Measurements from ENCODE around the gene SNAP47.
A peak's percentile ranks its signal among the peaks of the same experiment; 100 is the strongest.

Gene SNAP47

DNA sequence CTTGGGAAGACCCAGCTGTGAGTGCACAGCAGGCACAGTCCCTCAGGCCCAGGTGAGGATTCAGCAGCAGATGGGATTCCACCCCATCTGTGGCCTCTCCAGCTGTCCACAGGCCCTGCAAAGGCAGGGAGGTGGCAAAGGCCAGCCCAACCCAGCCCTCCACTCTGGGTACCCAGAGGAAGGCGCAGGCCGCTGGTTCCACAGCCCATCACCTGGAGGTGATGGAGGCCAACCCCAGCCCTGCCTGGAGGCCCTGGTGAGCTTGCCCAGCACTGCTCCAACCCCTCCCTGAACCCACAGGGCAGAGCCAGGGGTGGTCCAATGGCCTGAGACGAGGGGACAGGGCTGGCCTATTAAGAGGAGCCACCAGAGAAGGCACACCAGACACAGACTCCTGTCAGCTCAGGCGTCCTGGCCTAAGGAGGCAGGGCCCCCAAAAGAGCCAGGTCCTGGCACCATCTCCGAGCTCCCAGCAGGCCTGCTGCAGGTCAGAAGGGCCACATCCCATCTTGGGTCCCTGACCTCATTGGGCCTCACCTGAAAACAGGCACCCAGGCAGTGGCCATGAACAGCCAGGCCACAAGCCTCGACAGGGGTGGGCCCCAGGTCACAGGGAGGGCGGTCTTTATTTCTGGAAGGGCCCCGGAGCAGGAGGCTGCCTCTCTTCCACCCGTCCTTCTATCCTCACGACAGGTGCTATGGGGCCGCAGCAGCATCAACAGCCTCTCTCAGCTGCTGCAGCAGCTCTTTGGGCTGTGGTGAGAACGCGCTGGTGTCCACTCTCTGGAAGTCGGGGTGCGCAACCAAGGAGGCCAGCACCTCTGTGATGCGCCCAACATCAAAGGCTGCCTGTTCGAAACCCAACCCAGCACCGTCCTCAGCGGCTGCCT is 3.3 kb upstream of the SNAP47 start:
- no peak for DNase-seq (ENCODE audit: low spot score)

DNA sequence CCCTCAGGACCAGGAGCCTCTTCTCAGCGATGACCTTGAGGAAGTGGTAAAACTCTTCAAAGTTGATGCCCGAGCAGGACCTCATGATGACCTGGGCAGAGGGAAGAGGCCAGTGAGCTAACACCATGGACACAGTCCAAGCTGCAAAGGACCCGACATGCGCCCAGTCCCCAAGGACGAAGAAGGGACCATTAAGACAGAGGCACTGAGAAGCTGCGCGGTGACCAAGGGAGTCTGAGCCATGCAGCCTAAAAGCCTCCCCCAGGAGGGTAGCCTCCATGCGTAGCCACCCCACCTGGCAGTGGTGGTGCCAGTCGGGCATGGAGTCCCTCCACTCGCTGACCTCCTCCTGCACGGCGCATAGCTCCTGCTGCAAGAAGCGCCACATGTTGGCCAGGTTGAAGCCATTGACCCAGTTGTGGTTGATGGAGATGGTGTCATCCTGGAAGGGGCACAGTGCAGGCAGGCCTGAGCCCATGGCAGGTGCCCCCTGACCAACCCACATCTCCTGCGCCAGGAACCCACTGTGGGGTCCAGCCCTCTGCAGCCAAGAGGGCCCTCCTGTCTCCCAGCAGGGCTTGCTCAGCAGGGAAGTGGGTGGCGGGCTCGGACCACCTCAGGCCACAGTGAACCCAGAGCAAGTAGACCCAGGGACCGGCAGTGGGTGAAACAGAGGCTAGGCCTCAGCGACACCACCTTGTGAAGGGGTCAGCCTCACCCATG is 2.5 kb upstream of the SNAP47 start:
- DNase-seq (ENCODE audit: low spot score), result no peak

DNA sequence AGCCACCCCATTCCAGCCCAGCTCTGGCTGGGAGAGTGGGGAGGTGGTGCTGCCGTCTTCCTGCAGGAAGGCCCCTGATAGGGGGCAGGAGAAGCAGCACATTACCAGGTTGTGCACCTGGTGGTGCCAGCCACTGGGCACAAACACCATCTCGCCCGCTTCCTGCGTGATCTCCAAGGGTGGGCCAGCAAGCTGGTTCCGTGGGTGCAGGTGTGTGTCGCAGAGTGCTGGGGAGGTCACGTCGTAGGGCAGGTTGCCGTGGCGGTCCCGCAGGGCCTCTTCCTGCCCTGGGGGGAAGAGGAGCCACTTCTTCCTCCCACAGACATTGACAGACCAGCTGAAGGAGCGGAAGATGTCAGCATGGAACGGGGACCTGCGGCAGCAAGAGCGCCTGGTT is 1.9 kb upstream of the SNAP47 start:
- DNase-seq (ENCODE audit: low spot score), result no peak

DNA sequence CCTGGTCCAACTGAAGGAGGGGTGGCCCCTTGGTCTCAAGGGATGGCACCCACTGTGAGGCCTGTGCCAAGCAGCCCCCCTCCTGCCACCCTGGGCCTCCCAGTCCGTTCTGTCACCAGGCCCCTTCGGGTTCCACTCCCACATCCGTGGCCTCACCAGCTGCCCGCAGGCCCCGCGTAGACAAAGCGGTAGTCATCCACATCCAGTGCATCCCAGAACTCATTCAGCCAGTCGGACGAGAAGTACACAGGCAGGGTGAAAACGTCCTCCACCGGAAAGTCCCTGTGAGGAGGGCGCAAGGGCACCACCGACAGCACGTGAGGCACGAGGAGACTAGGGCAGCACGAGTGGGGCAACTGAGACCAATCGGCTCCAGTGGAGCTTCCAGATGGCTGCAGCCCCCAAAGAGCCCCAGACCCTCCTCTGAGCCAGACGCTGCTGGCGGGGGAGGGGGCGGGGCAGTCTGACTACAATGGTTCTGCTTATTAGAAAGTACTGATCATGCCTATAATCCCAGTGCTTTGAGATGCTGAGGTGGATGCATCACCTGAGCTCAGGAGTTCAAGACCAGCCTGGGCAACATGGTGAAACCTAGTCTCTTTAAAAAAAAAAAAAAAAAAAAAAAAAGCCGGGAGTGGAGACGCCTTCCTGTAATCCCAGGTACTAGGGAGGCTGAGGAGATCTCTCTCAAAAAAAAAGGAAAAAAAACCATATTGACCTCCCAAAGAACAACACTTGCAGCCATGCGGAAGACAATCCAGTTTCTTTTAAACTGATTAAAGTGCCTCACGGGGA is 1.3 kb upstream of the SNAP47 start:
- no peak for DNase-seq (ENCODE audit: low spot score)

DNA sequence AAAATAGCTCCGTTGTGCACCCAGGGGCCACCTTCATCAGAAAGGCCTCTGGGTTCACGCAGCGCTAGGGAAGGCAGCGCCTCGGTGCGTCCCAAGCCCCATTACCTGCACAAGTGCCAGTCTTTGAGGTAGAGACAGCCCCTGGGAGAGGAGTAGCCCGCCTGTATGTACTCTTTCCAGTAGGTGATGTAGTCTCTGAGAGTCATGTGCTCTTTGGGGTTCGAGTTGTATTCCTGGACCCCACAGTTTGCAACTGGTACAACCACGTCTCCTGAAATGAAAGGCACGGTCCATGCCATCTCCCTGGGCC is 734 bp upstream of the SNAP47 start:
- DNase-seq (ENCODE audit: low spot score), result no peak

DNA sequence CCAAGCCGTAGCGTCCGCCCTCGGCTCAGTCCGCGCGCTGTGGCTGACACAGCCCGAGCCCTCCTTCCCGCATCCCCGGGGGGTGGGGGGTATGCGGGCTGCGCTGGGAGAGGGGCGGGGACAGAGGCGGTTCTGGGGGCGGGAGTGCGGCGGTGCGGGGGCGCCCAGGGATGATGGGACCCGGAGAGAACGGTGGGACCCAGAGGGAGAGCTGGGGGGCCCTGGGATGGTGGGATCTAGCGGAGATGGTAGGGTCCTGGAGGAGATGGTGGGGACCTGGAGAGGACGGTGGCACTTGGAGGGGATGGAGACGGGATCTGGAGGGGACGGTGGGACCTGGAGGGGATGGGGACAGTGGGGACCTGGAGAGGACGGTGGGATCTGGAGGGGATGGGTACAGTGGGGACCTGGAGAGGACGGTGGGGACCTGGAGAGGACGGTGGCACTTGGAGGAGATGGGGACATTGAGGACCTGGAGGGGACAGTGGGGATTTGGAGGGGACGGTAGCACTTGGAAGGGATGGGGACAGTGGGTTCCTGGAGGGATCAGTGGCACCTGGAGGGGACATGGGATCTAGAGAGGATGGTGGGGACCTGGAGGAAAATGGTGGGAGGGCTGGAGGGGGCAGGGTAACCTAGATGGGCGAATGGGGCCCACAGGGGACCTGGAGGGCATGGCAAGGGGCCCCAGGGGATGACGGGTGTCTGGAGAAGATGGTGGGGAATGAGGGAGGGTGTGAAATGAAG is 477 bp downstream of the SNAP47 start:
- DNase-seq (ENCODE audit: low spot score), result no peak

DNA sequence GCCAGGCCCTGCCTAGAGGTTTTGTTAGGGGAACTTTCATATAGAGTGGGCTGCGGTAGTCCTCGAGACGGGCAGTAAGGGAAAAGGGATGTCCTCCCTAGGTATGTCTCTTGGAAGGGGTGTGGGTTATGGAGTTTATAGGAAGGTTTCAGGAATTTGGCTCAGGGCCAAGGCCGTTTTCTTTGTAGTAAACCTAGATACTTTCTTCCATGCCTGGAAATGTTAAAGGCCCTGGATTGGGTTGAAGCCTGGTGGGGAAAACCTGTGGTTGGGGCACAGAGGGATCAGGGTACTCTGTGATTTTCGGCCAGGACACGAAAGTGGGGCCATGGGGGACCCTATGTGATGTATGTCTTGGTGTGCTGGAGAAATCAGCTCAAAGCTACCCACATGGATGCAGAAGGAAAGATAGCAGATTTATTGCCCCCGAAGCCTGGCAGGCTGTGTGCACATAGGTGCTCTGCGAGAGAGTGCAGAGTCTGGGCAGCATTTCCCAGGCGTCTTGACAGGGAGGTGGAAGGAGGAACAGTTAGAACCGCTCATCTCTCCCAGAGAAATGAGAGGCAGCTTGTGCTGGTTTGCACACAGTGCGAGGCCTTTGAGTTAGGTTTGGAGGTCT is 1.7 kb downstream of the SNAP47 start:
- DNase-seq (ENCODE audit: low spot score), result no peak

DNA sequence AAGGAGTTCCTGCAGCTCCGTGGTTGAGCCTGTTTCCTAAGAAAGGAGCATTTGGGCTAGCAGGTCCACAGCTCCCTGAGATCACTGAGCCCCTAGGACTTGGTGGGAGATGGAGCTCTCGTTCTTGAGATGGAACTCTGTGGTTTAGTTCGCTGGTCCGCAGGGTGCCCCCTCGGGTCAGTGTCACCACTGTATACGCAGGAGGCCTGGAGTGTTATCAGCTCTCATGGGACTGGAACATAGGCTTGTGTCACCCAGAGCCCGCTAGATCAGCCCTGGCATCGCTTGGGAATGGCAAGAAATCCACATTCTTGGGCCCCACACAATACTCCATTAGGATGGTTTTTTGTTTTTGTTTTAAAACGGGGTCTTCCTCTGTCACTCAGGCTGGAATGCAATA is 3.6 kb downstream of the SNAP47 start:
- DNase-seq (ENCODE audit: low spot score), result no peak

DNA sequence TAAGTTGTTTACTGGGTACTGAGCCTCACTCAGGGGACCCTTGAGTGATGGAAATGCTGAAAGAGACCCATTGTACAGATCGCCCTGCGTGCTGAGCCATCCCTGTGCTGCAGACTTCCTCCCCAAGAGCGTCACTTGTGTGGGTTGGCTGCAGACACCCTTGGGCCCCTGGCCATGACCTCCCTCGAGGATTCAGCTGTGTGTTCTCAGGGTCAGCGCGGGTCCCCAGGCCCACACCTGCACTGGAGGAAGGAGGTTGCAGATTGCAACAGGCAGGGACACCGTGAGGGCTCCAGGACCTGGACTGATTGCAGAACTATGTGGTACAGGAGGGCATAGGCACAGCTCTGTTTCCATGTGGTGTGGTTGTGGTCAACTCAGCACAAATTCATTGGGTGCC is 4.4 kb downstream of the SNAP47 start:
- no peak for DNase-seq (ENCODE audit: low spot score)

DNA sequence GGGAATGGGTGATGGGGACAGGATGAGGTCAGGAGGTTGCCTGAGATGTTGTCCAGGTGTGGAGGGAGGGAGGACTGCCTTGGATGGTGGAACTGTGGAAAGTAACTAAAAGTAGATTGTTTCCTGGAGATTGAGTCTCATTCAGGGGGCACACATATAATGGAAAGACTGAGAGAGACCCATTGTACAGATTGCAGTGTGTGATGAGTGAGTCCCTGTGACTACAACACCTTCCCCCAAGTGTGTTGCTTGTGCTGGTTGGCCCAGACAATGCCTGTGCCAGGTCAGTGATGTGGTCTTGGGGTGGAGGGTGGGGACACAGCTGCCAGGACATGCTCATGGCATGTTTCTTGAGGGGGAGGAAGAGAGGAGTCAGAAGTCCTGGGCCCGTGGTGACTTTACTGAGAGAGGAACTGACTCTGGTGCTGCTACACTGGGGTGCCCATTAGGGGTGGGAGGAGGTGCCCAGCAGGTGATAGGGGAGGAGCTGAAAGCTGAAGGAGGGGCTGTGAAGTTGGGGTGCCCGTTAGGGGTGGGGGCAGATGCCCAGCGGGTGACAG is 5.2 kb downstream of the SNAP47 start:
- DNase-seq (ENCODE audit: low spot score), result no peak

DNA sequence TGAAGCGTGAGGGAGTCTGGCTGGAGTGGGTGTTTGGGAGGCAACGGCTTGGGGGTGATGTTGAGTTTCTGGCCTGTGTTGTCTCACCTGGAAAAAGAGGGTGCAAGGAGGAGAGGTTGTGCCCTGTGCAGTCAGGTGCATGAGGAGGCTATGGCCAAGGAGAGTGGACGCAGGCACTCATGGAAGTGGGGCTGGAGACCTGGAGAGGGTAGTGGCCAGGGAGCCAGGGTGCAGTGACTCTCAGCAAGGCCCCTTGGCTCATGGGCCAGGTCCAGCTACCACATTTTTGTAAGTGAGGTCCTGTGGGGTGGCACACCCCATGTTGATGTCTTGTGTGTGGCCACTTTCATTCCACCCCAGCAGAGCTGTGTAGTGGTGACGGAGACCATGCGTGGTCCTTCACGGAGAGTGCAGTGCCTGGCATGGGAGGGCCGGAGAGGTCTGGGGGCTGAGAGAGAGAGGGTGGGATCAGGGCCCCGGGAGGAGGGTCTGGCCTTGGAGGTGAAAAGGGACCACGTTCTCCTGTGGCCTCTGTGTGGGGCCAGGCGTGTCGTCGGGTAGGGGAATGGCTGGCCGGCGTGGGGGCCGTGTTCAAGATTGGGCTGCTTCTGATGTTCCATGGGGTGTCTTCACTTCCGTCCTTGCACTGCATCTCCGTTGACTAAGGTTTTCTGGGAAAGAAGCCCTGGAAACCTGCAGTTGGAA is 6.1 kb downstream of the SNAP47 start:
- DNase-seq (ENCODE audit: low spot score), result no peak

DNA sequence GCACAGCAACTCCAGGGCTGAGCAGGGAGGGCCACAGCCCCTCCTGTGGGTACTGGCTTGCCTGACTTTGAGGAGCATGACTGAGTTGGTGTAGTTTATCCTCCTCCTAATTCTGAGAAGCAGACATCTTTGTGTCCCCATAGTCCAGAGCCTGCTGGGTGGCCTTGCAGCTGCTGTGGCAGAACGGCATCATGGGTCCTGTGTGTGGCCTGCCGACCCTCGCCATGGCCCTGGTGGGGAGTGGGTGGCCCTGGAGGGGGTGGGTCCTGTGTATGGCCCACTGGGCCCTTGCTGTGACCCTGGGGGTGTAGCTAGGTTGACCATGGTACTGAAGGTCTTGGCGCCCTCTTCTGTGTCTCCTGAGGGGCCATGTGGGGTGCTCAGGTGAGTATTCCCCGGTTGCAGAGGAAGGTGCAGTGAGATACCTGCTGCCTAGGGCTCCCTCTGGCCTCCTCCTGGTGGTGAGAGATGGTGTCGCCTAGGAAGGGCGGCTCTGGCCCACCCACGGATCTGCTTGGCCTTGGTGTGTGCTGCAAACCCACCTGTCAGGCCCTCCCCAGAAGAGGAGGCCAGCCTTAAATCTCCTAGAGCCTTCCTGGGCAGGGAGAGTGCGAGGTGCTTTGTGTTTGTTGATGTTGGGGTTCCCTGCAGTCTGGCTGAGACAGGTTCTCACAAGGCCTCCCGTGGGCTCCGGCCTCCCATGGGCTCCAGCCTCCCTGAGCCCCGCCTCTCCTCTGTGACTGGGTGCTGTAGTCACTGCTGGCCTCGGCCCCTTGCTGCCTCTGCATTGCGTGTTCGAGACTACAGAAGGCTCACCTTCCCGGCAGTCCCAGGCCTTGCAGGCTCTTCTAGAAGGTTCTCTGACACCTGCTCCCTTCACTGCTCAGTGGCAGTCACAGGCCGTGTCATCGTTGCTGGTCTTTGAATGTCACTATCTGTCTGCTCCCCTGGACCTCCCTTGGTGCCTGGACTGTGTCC is 7.8 kb downstream of the SNAP47 start:
- DNase-seq (ENCODE audit: low spot score), result no peak

DNA sequence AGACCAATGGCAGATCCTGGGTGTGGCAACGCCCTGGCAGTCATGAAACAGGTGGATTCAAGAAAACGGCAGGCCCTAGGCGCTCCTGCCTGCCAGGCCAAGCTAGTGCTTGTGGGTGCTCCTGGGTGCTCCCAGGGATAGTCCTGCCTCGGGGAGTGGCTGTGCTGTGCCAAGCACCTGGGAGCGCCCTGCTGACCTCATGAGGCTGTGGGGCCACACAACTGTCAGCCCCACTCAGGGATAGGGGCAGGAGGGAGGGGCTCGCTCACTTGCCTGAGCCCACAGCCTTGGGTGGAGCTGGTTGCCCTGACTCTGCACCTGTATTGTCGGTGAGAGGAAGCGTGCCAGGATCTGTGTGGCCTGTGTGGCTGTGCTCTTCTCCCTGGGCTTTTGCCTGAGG is 9.4 kb downstream of the SNAP47 start:
- DNase-seq (ENCODE audit: low spot score), result no peak

DNA sequence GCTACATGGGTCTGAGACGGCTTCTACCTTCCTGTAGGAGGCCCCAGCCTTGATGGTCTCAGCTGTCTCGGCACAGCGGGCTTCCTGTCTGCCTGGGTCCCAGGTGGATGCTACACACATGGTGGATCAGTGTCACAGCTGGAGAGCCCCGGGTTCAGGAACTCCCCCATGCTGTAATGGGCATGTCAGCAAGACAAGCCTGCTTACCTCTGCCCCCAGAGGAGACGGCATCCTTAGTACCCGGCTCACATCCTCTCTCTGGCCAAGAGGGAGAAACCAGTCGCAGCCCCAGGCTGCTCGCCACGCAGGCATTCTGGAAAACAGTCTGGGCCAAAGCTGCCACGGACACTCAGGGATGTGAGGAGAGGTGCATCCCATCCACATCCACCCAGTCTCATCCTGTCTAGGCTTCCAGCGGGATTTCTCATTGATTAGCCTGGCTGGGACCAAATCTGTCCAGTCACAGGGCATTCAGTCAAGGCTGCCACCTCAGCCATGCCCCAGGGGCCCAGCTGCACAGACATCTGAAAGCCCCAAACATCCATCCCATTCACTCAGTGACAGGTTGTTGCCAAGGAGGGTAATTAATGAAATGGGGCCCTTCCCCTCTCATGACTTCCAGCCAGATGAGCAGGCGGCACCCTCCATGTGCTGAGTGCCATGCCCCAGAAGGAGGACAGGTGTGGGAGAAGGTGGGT is 10.5 kb downstream of the SNAP47 start:
- DNase-seq (ENCODE audit: low spot score), result no peak

DNA sequence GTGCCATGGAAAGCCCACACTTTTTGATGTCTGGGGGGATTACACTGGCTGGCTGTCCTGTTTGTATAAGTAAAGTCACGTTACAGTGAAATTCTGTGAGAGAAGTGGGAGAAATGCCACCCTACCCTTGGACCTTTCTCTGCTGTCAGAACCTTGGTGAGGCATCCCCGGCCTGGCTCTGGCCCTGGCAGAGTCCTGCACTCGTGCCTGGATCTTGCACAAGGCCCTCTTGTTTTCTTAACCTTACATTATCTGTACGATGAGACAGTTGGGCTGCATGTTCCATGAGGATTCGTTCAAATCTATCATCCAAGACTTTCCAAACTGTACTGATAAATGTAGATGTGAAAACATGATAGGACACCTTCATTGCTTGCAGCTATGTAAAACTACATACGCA is 11.4 kb downstream of the SNAP47 start:
- DNase-seq (ENCODE audit: low spot score), result no peak

DNA sequence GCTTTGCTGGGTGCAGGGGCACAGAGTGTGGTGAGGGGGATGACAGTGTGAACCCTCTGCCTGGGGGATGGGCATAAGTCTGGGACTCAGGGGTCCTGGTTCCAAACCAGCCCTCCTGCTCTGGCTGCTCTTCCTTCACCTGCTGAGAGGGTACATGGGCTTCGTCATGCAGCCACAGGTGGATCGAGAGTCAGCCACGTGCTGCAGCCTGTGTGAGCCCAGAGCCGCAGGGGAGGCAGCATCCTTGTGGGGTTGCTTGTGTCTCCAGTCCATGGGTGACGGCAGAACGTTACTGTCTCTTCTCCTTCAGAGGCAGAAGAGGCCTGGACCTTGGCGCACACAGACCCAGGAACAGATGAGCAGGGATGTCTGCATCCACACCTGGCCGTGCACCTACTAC is 12.1 kb downstream of the SNAP47 start:
- DNase-seq (ENCODE audit: low spot score), result no peak

DNA sequence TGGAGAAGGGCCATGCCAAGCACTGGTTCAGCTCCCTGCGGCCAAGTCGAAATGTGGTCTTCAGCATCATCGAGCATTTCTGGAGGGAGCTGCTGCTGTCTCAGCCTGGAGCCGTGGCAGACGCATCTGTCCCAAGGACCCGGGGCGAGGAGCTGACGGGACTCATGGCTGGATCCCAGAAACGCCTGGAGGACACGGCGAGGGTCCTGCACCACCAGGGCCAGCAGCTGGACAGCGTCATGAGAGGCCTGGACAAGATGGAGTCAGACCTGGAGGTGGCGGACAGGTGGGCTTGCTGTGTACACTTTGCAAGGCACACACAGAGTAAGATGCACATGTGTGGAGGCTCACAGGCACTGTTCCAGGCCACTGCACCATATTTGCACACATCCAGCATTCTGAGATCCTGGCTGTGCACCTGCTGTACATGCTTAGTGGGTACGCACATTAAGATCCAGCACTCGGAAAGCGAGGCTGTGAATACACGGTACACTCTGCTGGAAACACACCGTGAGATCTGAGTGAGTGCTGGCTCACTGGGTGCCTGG is 12.8 kb downstream of the SNAP47 start:
- no peak for DNase-seq (ENCODE audit: low spot score)

DNA sequence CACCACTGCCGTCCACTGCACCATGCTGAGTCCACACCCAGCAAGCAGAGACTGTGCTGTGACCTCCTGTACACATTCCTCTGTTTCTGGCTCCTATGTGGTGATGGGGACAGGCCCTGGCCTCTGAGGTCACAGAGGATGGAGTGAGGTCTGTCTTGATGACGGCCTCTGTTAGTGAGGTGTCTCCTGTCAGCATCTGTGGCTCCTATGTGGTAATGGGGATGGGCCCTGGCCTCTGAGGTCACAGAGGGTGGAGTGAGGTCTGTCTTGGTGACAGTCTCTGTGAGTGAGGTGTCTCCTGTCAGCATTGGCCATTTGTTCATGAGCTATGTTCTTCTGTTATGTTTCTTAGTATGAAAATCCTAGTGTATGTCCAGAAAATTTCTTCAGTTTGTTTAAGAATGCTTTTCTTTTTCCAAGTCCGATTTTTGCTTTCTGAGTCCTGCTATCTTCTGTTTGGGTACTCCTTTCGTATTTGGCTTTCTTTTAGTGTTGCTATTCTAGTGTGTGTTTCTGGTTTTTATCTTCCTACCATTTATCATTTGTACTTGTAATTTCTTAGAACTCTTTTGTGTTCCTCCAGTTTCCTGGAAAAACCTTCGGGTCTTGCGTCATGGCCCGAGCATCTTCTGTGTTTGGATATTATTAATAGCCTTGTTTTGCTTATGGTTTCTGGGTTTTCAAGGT is 13.4 kb downstream of the SNAP47 start:
- DNase-seq (ENCODE audit: low spot score), result peak; percentile 44

Measured in CD4-positive, alpha-beta T cell treated with Interleukin-2 at 100 ng/mL for 4 hours (primary cell).